ENCODE results near the gene ZNF135.

Gene ZNF135

DNA sequence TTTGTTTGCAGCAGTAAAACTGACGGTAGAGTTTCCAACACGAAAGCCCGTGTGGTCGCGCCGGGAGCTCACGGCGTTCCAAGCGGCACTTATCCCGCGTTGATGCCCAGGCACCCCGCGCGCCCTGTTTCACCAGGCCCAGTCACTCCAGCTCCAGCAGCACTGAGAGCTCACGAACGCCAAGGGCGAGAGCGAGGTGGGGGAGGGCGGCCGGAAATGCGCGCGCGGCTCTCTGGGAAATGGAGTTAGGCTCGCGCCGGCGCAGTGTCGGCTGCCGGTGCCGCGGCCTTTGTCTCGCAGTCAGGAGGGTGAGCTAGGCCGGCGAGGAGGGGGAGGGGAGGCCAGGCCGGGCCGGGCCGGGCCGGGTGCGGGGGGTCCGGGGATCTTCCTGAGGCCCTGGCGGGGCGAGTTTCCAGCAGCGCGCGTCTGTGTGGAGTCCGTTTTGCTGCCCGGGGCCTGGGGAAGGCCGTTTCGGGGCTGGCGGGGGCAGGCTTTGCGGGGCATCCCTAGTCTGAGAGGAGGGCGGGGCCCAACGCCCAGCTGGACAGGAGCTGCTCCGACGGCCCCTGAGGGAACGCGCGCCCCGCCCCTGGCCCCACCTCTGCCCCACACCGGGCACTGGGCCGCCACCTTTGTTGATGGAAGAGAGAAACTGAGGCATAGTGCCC is at the start of gene ZNF135:
Gene ZNF135, plus strand, starts transcription at position 280 of the 668 bp plus-strand sequence. CDS start 721 bp downstream, outside the sequence.
- DNase-seq (ENCODE audit: low spot score), result peak; percentile 17

DNA sequence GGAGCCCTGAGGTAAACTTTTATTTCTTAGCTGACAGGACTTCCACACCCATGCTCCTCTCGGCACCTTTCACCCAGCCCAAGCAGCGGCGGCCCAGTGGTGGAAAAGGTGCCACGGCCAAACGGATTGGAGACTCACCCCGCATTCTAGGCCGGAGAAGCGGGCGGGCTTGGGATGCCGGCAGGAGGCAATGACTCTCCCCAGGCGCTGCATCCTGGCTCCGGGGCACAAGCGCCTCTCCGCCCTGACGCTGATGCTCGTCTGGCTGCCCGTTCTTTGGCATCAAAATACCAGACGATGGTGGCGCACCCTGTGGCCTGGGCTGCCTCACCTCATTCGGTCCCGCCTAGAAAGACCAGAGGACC is 49.8 kb upstream of the ZNF135 start:
- DNase-seq (ENCODE audit: low spot score), result no peak

DNA sequence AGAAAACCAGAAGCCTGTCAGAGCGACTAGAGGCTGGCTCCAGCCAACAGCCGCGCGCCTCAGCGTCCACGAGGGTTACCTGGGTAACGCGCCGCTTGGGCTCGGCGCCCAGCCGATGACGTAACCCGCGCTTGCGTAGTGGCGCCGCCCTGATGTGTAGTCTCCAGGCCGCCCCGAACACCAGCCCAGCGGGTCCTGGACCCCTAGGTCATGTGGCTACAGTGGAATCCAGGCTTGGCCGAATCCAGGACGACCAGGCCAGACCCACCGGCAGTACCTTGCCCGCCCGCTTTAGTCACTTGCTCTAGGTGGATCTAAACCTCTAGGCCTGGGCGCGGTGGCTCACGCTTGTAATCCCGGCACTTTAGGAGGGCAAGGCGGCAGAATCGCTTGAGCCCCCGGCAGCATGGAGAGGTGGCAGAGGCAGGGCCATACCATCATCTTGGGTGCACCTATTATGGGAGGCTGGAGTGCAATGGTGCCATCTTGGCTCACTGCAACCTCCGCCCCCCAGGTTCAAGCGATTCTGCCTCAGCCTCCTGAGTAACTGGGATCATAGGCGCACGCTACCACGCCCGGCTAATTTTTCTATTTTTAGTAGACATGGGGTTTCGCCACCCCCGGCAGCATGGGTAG is 49.3 kb upstream of the ZNF135 start:
- peak; percentile 34 for DNase-seq (ENCODE audit: low spot score)

DNA sequence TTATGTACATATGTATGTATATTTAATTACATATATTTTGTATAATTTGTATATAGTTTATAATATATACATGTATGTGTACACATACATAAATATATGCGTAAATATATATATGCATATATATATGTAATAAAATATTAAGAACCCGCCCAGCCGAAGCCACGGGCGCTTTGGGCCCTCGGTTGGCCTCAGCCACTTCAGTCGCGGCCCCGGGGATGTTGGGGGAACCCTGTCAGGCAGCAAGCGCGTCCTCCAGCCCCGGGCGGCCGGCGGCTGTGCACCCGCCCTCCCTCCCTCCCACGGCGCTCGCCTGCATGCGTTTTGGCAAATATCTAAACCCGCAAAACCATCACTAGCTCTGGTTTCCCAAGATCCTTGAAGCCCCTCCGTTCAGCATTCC is 48.6 kb upstream of the ZNF135 start:
- DNase-seq (ENCODE audit: low spot score), result no peak

DNA sequence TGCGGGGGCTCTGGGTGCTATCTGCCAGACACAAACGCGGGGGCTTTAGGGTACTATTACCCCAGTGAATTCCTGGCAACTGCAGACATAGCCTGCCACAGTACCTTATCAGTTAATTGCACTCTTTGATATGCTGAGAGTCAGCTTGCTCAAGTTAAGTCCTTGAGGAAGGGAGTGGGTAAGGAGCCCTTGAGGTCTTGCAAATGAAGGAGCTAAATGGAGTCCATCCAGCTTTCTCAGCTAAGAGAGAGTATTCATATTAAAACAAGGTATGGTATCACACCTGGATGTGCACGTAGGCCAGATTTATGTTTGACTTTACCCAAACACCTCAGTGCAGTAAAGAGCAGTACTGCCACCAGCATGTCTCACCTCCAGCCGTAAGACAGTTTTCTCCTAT is 44.9 kb upstream of the ZNF135 start:
- no peak for DNase-seq (ENCODE audit: low spot score)

DNA sequence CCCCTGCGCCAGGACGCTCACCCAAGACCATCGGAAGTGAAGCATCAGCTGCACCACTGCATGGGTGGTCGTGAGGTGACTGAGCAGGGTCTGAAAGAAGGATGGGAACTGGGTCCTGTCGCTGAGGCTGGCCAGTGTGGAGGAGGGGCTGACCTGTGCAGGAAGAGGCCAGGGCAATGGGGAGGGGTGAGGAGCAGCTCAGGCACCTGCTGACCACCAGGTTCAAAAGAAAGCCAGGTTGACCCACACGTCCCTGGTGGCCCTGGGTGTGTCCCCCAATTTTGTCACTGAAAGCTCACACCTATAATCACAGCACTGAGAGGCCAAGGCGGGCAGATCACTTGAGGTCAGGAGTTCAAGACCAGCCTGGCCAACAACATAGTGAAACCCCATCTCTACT is 39.0 kb upstream of the ZNF135 start:
- no peak for DNase-seq (ENCODE audit: low spot score)

DNA sequence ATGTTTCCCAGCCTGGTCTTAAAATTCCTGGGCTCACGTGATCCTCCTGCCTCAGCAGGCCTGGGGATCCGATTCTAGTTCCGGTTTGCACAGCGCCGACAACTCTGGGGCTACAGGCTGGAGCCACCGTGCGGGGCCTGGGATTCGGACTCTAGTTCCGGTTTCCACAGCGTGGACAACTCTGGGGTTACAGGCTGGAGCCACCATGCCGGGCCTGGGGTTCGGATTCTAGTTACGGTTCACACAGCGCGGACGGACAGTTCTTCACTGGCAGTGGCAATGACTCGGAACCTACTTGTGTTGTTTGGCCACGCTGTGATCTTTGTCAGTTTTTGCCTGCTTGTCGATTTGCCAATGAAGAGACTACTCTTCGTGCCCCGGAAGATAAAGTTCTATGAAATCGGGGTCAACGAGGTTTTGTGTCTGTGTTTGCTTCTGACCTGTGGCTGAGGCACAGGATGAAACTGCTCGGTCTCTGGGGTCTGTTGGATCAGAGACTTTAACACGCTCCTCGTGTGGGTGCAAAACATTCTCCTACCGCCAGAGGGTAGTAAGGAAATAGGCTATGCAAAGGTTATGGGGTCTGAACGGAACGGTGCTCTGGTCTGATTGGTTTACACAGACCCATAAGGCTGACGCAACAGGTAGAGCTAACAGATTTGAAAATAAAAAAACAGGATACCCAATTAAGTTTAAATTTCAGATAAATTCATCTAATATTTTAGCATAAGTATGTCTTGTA is 37.4 kb upstream of the ZNF135 start:
- DNase-seq (ENCODE audit: low spot score), result peak; percentile 11

DNA sequence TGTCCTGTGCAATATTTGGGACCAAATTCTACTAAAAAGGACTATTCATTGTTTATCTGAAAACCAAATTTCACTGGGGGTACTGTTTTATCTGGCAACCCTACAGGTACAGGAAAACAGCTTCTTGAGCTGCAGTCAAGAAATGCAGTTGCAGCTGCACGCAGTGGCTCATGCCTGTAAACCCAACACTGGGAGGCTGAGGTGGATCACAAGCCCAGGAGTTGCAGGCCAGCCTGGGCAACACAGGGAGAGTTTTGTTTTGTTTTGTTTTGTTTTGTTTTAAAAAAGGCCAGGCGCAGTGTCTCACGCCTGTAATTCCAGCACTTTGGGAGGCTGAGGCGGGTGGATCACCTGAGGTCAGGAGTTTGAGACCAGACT is 36.8 kb upstream of the ZNF135 start:
- DNase-seq (ENCODE audit: low spot score), result no peak

DNA sequence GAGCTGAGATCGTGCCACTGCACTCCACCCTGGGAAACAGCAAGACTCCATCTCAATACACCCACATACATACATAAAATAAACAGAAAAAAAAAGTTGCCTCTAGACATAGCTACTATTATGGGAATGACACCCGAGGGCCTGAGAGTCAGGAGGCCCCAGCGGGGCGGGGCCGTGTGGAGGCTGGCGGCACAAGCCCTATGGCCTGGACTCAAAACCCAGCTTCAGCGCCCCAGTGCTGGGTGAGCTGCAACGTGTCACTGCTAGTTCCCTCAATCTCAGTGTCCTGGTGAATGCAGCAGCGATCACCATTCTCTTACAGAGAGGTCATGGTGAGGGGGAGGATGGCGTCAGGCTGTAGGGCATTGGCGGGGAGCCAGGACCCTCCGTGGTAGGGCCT is 34.4 kb upstream of the ZNF135 start:
- DNase-seq (ENCODE audit: low spot score), result no peak

DNA sequence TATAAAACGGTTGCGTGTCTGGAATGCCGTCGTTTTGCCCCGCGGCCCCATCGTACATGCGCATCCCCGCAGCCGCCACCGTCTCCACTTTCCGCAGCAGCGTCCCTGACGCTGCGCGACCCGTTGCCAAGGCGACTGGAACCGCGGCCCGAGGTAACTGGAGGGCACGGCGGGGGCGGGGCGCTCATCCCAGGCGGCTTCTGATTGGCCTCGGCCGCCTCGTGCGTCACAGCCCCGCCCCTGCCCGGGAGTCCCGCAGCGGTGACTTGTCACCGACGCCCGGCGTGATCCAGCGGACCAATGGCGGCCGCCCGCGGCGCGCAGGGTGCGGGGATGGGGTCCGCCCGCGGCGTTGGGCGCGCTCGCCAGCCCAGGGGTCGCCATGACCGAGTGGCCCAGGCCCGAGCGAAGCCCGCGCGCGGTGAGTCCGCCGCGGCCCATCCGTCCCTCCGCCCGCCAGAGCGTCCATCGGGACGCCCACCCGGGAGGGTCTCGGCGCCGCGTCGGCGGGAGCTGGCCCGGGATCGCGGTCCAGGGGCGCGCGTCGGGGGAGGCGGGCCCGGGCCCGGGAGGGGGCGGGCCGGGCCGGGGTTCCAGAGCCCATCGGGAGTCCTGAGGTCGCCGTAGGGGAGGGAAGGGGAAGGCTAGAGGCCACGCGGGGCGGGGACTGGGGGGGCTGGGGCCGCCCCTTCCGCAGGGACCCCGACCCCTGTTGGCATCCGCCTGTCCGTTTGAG is 25.2 kb upstream of the ZNF135 start, which contains the start of gene ZSCAN1:
Gene ZSCAN1, plus strand, starts transcription at position 285 of the 736 bp plus-strand sequence. CDS start 3,812 bp downstream, outside the sequence.
- DNase-seq (ENCODE audit: low spot score), result no peak

DNA sequence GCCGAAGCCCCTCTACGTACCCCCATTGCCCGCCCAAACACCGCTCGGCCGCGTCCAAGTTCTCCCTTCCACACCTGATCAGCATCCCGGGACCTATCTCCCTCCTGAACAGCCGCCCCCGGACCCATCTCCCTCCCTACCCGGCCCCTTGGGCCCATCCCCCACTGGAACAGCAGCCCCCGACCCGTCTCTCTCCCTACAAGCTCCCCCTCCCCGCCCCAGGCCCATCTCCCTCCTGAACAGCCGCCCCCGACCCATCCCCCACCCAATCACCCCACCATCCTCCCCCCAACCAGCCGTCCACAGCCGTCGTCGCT is 24.6 kb upstream of the ZNF135 start:
- no peak for DNase-seq (ENCODE audit: low spot score)

DNA sequence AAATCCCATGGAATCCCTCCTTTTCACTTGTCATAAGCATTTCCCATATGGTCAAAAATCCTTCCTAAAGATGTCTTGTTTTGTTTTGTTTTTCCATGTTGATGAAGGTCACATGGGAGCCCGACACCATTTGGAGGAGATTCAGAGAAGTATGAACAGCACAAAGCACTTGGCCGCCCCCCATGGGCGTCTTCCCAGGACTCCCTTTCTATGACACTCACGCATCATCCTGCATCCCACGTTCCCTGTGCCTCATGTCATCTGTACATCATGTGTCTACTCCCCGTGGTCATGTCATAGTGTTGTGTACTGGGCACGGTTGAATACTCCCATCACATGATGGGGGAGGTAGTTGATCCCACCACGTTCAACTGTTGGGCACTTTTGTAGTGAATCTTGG is 23.2 kb upstream of the ZNF135 start:
- DNase-seq (ENCODE audit: low spot score), result no peak

DNA sequence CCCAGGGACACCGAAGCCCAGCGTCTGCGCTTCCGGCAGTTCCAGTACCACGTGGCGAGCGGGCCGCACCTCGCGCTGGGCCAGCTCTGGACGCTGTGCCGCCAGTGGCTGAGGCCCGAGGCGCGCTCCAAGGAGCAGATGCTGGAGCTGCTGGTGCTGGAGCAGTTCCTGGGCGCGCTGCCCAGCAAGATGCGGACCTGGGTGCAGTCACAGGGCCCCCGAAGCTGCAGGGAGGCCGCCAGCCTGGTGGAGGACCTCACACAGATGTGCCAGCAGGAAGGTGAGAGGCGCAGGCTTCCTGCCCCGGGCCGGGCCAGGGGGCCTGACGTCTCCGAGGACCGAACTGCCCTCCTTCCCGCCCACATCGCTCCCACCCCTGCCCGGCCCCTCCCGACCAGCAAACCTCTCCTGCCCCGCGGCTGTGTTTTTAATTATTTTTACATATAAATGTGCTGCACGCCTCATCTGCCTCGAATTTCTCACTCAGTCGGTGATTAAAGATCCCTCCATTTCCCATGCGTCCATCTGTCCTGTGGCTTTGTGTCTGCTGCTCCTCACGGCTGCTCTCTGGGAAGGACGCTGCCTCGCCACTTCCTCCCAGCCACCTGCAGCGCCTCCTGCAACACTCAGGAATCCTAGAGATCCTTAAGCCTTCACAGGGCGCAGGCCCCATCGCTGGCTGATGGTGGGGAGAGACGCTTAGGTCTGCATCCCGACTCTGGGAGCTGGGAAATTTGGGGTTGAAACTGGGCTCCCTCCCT is 21.0 kb upstream of the ZNF135 start:
- DNase-seq (ENCODE audit: low spot score), result no peak

DNA sequence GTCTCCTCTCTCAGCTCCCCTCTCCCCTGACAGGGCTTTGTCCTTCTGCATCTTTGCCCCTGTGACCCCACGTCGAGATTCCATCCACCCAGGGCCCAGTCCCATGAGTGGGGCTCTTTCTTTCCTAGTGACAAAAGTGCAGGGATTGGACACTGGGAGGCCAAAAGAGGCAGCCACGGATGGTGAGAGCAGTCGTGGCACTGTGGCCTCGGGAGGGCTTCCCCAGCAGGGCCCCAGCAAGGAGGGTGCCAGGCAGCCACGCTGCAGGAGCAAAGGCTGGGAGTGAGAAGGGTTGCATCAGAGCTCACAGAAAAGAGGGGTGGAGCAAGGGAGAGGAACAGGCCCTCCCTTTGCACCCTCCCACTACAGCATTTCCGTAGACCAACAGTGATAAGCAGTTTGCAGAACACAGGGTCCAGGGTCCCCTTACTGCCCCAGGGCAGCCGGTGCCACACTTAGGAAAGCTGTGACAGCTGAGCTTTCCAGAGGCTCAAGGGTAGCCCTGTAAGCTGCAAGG is 20.3 kb upstream of the ZNF135 start:
- no peak for DNase-seq (ENCODE audit: low spot score)

DNA sequence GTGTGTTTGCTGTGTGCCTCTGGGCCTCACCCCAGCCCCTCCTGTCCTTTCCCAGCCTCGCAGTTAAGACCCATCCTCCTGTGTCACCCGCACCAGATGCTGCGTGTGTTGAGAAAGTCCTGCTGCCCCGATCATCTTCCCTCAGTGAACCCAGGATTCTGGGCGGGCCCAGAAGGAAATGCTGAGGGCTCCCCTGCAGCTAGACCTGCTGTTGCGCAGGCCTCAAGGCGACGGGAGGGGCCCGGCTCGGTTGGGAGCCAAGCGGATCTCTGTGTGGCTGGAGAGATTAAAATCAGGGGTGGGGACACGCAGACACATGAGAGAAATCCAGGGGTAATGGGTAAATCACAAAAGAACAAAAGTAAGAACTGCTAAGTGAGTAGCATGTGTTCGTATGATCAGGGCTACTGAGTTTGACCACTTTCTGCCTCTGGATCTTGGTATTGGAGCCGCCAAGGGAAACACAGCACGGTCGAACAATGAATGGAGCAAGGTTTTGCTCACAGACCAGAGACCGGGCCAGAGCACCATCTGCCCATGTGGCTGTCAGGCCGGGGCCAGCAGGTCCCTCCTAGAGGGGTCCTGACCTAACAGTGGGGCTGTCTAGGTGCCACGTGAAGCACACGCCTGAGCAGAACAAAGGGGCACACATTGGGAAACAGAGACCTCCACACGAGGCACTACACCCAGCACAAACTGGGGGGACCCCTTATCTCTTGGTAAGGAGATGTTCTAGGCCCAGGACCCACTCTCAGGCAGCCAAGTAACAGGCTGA is 18.1 kb upstream of the ZNF135 start:
- no peak for DNase-seq (ENCODE audit: low spot score)

DNA sequence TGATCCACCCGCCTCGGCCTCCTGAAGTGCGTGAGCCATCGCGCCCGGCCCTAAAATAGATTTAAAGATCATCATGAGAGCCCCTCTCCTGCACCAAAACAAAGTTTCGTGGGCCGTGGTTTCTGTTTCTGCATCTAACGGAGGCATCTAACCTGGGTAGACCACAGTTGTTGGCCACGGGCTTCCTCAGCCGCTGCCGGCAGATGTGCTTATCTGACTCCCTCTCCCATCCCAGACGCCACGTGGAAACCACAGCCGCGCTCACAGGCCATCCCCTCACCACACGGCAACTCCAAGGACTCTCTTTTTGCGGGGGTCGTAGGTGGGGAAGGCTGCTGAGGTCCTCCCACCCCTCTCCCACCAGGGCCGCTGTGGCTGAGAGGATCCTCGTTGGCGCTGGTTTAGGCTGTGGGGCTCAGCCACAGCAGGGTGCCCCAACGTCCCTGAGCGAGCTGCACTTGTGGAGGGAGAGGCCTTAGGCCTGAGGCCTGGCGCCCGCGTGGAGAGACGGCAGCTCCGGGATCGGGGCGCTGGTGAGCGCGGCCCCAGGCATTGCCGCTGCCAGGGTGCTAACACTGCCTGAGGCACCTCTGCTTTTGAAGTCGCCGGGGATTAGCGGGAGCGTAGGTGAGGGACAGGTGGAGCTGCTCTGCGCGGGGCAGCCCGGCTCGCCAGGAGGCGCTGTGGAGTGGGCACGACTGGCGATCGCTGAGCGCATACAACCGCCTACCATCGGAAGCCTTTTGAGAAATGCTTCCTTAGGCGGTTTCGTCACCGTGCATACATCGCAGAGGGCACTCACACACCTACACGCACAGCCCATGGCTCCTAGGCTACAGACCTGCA is 16.4 kb upstream of the ZNF135 start:
- no peak for DNase-seq (ENCODE audit: low spot score)

DNA sequence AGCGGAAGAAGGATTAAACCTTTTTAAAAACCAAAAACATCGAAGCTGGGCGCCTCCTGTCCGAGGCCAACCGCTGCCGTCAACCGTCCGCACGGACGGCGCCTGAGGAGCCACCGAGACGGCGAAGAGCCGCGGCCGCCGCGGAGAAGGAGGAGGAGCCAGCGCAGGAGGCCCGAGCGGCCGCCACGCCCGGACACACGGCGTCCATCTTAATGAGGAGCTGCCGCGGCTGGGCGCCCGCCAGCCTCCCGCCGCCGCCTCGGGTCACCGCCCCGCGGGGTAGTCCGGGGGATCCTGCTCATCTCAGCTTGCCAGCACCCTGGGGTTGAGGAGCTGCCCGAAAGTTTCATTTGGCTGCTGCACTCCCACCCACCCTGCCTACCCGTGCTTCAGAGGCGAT is 14.7 kb upstream of the ZNF135 start:
- DNase-seq (ENCODE audit: low spot score), result no peak

DNA sequence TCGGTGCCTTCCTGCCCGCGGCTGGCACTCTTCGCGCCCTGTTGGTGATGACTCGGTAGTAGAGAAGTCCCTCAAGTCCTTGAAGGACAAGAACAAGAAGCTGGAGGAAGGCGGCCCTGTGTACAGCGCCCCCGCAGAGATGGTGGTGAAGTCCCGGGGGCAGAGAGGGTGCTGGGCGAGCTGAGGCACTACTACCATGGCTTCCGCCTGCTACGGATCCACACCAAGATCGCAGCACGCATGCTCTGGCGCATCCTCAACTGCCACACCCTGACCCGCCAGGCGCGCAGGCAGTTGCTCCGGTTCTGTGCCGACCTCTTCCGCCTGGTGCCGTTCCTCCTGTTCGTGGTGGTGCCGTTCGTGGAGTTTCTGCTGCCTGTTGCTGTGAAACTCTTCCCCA is 14.2 kb upstream of the ZNF135 start:
- DNase-seq (ENCODE audit: low spot score), result no peak

DNA sequence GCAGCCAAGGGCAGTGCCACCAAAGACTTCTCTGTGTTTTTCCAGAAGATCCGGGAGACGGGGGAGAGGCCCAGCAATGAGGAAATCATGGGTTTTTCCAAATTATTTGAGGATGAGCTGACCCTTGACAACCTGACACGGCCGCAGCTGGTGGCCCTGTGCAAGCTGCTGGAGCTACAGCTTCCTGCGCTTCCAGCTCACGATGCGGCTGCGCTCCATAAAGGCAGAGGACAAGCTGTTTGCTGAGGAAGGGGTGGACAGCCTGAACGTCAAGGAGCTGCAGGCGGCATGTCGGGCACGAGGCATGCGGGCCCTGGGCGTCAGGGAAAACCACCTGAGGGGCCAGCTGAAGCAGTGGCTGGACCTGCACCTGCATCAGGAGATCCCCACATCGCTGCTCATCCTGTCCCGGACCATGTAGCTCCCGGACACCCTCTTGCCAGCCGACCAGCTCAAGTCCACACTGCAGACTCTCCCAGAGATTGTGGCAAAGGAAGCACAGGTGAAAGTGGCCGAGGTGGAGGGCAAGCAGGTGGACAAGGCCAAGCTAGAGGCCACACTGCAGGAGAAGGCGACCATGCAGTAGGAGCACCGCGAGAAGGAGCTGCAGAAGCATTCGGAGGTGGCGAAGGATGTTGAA is 13.6 kb upstream of the ZNF135 start:
- no peak for DNase-seq (ENCODE audit: low spot score)

DNA sequence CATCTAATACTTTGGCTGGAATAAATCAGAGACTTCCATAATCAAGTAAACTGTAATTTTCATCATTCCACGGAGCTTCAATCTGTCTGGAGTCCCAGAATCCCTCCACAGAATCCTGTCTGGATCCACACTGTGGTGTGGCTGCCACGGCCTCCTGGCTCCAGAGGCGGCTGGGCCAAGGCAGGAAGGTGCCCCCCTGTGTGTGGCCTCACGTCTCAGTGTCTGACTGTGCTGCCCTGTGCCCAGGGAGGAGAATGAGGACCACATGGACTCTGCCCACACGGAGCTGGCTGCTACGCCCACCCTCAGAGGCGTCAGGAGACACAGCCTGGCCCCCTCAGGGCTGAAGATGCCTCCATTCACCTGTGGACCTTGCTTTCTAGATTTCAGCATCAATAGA is 12.2 kb upstream of the ZNF135 start:
- DNase-seq (ENCODE audit: low spot score), result no peak
